Ammon's horn (tissue), 1 donor: ENCODE results near the gene PROCR.
A peak's percentile ranks its signal among the peaks of the same experiment; 100 is the strongest.
"Not testable (repeated sequence)": the region's sequence is repeated elsewhere in the genome, so short reads cannot be mapped to it uniquely, and the experiment has no call there.

Source experiments
- DNase-seq: peaks from one replicate; pipeline ENCODE4 v3.0.0-alpha.2; 2016; ENCODE audit warnings: low spot score

PROCR gene

DNA sequence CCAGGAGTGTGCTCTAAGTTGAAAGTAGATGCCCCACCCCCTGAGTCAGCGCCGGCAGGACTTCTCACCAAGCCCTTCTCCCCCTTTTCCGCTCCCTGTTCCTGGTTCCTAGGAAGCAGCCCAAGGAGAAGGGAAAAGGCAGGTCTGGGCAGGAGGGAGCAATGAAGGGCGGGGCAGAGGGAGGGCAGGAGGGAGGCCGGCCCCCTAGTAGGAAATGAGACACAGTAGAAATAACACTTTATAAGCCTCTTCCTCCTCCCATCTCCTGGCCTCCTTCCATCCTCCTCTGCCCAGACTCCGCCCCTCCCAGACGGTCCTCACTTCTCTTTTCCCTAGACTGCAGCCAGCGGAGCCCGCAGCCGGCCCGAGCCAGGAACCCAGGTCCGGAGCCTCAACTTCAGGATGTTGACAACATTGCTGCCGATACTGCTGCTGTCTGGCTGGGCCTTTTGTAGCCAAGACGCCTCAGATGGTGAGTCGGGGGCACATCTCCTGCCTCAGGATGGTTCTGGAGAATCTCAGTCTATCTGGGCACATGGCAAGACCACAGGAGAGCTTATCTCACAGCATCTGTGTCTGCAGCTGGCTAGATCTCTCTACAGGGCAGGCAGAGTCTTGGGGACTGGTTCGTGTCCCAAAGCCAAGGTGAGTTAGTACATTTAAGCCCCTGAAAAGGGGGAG is at the start of gene PROCR:
Gene PROCR, plus strand, starts transcription at position 320 of the 681 bp plus-strand sequence. Its CDS starts 83 bp downstream, at position 403.
- peak; percentile 81 for DNase-seq

DNA sequence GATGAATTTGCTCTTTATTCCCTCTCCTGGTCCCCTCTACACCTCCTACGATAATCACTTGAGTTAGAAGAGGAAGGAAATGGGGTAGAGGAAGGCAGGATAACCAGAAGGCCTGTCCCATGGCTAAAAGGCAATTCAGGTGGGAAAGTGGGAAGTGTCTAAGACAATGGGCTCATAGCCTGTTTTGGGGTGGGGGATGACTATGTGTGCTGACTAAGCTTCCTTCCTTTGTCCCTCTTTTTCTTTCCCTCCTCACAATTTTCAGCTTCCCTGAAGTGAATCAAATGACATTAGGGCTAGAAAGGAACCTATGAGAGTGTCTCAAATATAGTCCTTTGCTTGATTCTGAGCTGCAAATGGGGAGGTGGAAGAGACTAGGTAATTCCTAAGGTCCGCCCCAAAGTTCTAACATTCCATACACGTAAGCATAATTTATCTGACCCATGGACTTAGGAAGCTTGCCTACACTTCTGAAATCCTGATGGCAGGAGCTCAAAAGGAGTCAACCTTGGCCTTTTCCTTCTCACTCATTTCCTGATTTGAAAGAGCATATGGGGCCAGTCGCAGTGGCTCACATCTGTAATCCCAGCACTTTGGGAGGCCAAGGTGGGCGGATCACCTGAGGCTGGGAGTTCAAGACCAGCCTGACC is 49.0 kb upstream of the PROCR start:
- no peak for DNase-seq

DNA sequence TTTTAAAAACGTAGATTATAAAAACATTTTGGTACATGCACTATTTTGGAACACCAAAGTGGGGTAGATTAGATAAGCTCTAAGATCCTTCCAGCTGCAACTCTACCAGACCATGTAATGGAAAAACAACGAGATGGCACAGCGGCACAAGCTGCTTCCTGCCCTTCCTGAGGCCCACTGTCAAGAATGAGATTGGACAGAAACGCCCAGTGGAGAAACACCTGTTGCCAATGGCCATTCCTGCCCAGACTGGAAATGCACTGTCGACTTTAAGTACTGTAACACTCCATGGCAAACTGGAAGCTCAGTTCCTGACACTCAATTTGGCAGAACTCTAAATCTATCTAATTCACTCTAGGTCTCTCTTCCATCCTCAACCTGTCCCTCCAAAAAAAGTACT is 46.1 kb upstream of the PROCR start:
- DNase-seq, result no peak

DNA sequence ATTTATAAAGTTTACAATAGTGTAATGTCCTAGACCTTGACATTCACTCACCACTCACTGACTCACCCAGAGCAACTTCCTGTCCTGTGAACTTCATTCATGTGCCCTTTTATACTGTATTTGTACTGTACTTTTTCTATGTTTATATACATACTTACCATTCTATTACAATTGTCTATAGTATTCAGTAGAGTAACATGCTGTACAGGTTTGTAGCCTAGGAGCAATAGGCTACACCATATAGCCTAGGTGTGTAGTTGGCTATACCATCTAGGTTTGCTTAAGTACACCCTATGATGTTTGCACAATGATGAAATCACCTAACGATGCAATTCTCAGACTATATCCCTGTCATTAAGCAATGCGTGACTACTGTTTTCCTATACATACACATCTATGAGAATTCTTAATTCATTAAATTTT is 42.2 kb upstream of the PROCR start:
- no peak for DNase-seq

DNA sequence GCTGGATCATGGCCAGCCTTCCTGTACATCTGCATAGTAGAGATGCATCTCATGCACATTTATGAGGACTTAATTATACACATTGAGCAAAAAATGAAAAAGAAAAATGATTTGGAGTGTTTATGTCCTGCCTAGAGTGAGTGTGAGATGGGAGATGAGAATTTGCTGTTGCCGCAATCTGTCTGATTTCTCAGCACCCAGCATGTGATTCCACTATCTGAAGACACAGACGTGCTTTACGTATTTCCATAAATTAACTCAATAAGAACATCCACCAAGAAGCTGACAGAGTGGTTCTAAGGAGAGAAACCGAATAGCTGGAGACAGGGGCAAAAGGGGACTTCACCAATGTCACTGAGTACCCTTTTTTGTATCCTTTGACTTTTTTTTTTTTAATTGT is 39.9 kb upstream of the PROCR start:
- DNase-seq, result no peak

DNA sequence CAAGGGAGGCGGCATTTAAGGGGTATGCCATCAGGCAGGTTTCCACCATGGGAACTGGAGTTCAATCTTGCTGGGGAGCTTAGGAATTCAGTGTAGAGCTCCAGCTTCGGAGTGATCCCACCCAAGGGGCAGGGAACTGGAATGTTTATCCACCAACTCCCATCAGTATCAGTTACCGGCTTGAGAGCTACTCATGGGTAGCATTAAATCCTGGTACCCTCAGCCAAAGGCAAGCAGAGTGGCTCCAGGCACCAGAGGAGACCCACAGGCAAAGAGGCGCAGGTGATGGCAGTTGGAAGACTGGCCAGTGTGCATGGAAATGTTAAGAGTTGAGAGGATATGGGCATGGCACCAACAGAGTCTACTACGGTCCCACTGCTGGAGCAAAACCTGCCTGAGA is 38.8 kb upstream of the PROCR start:
- DNase-seq, result no peak

DNA sequence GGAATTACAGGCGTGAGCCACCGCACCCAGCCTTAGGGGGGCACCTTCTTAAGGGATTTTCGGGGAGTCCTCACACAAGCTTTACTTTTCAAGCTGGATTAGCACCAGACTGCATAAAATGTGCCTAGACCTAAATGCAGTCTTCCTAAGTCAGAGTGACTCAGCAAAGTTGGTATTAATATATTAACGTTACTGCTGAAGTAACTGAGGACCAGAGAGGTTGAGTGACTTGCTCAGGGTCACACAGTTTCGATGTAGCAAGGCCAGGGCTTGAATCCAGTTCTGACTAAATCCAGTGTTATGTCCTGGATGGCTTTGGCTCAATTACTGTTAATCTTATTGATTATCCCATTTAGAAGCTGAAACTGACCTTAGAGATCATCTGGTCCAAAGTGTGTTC is 38.1 kb upstream of the PROCR start:
- DNase-seq, result no peak

DNA sequence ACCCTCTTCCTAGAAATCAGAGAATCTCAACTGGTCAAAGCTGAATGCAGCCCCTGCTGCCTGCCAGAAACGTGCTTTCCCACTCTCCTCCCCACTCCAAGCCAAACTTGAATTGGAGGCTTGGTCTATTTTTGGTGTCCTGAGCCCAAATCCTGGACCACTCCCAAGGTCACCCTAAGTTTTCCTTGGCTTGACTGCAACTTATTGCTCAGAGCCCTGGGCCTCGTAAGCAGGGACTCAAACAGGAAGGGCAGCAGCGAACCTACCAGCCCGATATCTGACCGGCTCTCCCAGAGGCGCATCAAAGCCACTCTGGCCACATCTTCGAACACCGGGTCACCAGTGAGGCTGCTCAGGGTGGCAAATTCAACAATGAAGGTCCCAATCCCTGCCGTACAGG is 37.4 kb upstream of the PROCR start:
- DNase-seq, result no peak

DNA sequence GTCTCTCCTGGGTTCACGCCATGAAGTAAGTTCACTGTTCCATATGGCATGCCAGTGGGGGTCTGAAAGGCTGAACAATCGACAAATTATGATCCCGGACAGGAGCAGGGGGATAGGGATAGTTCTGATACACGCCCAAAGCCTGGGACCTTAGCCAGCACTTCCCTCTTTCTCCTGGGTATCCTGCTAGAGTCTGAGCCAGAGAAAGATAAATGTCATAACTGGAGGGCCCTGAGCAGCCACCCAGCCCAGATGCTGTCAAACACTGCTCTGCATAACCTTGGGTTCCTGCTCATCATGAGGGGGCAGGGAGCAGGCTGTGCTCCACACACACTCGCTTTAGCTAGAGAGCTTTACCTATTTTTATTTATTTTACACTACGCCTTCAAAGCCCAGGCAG is 37.0 kb upstream of the PROCR start:
- no peak for DNase-seq

DNA sequence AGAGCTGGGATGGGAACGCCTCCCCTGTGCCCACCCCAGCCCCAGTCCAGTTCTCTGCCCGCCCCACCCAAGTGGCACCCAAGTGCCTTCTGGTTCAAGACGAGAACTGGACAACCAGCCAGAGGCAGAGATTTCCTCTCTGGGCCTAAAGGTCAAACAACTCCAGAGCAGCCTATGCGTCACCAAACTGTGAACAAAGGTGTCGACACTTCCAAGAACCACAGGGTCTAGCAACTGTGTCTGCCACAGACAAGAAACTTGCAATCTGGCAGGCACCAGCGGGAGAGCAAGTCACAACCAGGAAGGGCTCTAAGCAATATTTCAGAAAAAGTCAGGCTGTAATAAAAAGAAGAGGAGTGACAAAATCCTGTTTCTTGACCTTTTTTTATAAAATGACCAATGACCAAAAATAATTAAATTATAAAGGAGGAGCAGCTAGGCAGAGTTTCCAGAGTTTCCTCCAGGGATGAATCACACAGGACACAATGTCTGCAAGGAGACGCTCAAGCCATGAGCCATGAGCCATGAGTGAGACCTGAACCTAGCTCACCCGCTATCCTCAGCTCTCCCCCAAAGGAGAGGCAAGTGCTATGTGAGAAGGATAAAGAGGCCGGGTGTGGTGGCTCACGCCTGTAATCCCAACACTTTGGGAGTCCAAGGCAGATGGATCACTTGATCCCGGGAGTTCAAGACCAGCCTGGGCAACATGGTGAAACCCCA is 35.8 kb upstream of the PROCR start:
- no peak for DNase-seq

DNA sequence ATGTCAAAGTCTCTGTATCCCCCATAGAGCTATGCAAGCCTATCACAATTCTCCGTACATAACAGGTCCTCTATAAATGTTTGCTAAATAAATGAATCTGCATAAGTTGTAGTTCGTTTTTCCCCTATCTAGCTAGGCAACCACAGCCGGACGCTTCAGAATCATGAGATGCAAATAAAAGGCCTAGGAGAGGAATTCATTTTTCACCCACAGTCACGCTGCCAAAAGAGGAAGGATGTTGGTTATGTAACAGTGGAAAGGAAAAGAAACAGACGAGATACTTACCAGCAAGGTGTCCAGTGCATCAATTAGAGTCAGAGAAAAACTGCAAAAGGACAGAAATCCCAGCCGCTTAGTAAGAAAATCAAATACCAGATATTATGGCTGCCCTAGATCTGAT is 27.2 kb upstream of the PROCR start:
- no peak for DNase-seq

DNA sequence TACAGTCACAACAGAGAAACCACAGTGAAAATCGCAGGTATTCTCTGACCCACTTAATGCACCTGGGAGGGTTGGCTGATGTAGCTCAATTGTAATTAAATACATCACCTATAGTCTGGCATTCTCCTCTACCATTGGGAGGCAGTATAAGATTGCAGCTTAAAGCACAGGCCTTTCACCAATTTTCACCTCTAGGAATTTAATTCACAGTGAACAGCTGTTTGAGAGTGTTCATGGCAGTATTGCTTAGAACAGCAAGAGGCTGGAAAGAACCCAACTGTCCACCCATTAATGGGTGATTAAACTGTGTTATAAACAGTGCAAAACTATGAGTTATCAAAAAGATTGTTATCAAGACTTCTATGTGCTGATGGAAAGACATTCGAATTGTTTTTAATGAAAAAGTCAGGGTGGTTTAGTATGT is 26.7 kb upstream of the PROCR start:
- DNase-seq, result peak; percentile 34

DNA sequence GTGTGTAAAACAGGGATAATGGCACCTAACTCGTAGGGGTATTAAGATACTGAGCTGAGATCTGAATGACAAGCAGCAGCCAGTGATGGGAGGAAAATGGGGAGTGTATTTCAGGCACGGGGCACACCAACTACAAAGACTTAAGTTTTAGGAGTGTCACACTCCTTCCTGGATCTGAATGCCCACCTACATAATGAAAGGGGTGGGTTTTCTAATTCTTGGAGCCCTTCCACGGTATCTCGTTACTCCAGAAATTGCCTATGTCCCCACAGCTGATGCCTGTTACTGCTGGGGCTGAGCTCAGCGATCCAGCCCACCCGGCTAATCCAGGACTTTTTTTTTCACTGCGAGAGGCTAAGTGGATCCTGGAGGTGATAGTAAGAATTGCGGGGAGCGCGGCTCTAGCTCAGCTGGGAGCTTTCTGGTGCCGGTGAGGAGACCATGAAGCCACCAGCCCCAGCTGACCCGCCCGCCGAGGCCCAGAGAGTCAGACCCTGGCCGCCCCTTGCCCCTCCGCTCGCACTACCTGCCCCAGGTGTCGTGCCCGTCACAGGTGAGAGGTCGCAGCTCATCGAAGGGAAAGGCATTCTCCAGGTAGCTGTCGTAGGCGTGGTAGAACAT is 25.5 kb upstream of the PROCR start:
- DNase-seq, result no peak

DNA sequence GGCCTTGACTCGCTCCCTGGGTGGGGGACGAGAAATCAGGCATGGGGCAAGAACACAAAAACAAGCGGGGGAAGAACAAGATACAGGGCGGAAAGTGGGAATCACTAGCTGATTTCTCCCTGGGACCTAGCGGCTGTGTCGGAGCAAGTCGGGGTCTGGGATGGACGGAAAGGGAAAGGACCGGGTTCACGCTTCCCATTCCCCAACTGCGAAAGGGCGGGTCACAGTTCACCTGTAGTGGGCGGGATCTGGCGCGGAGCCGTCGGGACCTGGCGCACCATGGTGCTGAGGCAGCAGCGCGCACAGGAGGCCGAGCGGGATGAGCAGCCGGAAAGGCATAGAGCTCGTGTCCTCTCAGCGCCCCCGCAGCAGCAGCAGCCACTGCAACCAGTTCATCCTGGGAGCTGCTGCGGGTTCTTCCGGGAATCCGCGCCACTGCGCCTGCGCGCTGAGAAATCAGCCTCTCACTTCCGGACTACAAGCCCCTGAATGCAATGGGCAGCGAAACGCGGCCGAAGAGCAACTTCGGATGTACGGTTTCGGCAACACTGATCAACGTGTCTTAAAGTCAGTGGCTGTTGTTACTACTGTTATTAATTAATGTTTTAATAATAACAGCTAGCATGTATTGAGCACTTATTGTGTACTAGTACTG is 24.8 kb upstream of the PROCR start, which contains the start of gene EDEM2:
Gene EDEM2, minus strand, starts transcription at position 417 of the 655 bp plus-strand sequence. Its CDS starts 78 bp downstream, at position 339.
- peak; percentile 96 for DNase-seq

DNA sequence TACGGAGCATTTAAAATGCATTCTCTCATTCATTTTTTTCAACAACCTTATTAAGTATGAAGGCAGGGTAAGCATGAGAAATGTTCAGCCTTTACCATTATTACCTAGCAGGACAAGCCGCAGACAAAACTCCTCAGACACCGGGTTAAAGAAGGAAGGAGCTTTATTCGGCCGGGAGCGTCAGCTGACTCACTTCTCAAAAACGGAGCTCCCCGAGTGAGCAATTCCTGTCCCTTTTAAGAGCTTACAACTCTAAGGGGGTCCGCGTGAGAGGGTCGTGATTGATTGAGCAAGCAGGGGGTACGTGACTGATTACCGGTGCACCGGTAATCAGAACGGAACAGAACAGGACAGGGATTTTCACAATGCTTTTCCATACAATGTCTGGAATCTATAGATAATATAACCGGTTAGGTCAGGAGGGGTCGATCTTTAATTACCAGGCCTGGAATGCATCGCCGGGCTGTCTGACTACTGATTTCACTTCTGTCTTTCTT is 24.2 kb upstream of the PROCR start:
- DNase-seq, result peak; percentile 12

DNA sequence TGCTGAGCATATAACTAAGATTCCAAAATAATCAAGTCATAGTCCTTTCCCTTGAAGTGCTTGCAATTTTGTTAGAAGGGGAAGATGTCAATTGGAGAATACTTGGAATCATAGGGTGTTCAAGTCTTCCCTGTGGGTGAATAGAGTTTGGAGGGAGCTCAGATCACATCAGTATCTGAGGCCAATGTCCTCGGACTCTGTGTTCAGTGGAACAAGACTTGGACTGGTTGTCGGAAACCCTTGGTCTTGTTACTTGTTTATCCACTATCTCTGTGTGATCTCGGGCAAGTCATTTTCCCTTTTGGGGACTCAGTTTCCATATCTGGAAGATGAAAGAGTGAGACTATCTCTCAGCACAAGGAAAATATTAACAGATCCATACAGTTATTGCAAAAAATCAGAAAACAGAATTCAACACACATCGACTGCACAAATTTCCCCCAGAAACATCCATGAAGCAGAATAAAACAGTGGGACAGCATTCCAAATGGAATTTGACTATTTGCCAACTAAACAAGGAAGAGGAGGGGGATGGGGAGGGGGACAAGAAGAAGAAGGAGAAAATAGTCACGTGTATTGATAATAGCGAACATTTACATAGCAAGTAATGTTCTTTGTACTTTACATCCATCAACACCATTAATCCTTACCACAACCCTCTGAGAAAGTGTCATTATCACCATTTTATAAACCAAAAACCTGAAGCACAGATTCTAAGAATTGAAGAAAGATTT is 20.9 kb upstream of the PROCR start:
- no peak for DNase-seq

DNA sequence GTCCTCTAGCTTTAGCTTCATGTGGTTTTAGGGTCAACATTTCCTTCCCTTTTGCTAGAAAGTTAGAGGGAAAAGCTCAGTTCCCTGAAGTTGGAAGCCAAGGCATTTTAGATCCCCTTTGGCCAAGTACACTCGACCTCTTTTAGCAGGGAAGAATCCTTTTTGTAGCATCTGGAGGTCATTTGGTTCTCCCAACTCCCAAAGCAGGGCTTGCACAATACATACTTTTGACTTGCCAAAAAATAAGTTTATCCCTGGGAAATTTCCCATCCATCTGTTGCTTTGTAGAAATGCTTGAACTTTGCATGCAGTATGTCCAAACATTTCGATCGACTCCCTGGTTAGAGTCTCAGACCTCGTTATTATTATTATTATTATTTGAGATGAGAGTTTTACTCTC is 20.1 kb upstream of the PROCR start:
- no peak for DNase-seq

DNA sequence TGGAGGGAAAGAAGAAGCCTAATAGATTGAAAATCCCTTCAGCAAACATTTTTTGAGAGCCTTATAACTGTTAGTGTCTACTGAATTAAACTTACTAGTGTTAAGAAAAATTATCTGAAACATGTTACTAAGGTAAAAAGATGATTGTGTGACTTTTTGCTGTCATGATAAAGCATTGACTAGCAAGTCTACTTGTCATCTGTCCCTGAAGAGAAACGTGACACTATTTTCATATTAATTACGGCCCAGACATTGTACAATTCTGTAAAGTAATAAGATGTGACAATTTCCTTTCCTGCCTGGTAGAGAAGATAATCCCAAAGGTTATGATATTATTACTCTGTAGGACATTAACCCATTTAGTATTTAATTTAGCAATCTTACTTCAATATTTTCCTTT is 15.9 kb upstream of the PROCR start:
- DNase-seq, result no peak

DNA sequence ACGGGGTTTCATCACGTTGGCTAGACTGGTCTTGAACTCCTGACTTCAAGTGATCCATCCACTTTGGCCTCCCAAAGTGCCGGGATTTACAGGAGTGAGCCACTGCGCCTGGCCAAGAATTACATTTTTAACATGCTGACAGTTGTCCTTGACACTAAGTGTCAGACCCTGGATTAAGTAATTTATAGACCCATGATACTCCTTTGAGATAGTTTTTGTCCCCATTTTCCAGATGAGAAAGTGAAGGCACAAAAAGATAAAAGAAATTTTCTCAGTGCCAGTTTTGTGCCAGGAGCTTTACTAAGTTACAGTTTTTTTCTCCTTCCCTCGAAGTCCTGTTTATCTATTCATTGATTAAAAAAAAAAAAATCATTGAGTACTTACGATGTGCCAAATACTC is 14.9 kb upstream of the PROCR start:
- no peak for DNase-seq

DNA sequence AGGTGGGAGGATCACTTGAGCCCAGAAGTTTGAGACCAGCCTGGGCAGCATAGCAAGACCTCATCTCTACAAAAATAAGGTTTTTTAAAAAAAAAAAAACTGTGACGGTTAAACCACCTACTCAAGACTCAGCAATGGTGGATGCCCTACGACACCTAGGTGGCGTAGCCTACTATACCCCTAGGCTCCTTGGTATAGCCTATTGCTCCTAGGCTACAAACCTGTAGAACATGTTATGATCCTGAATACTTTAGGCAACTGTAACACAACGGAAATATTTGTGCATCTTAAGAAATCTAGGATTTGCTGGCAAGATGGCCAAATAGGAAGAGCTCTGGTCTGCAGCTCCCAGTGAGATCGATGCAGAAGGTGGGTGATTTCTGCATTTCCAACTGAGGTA is 11.5 kb upstream of the PROCR start:
- not testable (repeated sequence) for DNase-seq

DNA sequence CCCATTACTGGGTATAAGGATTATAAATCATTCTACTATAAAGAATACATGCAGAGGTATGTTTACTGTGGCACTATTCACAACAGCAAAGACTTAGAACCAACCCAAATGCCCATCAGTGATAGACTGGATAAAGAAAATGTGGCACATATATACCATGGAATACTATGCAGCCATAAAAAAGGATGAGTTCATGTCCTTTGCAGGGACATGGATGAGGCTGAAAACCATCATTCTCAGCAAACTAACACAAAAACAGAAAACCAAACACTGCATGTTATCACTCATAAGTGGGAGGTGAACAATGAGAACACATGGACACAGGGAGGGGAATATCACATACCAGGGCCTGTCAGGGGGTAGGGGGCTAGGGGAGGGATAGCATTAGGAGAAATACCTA is 7.3 kb upstream of the PROCR start:
- not testable (repeated sequence) for DNase-seq
